VCaP (cell line): ENCODE measurements around the gene FUT6.
A peak's percentile ranks its signal among the peaks of the same experiment; 100 is the strongest.

Source experiments
- H3K27ac ChIP-seq: fragments of 450-650 bp; 2 replicates; pipeline ENCODE4 v1.5.1; 2017
- TF ChIP-seq, protein P1 (sequence below): fragments of 450-650 bp; conservative IDR thresholded peaks from 2 replicates; pipeline ENCODE4 v1.5.1; 2017; ENCODE audit warnings: mild to moderate bottlenecking, moderate library complexity

Gene FUT6

DNA sequence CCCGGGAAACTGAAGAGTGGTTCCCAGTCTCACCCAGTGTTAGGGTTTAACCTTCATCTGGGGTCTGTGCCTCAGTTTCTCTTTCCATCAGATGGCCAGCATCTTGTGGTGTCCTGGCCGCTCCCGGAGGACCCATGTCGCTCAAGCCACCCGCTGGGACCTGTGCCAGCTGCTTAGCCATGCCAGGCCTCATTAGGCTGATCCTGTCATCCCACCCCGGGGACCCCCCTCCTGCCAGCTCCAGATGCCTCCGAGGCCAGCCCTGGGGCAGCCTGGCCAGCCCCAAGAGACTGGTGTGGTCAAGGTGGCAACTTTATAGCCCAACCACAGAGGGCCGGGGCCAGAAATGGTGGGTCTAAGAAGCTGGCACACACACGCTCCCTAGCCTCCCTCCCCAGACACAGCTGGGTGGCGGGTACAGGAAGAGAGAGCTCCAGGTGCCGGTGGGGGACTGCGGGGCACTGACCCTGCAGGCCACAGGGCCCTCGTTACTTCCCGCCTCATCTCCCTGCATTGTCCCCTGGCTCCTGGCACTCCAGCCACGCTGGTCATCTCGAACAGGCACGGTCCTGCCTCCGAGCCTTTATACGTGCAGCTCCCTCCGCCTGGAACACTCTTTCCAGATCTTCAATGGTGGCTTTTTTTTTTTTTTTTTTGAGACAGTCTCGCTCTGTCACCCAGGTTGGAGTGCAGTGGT is 31.2 kb downstream of the FUT6 start:
- H3K27ac ChIP-seq, result no peak overlapping the region
- TF ChIP-seq, protein P1, sequence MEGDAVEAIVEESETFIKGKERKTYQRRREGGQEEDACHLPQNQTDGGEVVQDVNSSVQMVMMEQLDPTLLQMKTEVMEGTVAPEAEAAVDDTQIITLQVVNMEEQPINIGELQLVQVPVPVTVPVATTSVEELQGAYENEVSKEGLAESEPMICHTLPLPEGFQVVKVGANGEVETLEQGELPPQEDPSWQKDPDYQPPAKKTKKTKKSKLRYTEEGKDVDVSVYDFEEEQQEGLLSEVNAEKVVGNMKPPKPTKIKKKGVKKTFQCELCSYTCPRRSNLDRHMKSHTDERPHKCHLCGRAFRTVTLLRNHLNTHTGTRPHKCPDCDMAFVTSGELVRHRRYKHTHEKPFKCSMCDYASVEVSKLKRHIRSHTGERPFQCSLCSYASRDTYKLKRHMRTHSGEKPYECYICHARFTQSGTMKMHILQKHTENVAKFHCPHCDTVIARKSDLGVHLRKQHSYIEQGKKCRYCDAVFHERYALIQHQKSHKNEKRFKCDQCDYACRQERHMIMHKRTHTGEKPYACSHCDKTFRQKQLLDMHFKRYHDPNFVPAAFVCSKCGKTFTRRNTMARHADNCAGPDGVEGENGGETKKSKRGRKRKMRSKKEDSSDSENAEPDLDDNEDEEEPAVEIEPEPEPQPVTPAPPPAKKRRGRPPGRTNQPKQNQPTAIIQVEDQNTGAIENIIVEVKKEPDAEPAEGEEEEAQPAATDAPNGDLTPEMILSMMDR, result no peak

DNA sequence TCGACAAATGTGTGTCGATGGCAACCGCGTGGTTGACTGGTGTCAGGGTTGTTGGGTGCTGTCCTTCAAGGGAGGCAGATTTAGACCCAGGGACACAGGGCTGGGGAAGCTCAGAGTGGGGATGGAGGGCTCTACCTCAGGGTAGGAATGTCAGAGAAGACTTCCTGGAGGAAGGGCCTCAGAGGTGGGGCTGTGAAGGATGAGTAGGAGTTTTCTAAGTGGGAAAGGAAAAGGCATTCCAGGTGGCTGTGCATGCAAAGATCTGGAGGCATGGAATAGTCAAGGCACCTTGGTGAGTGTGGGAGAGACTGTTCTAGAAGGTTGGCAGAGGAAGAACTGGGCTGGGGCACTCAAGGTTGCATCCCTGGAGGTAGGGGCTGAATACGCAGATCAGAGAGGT is 32.6 kb downstream of the FUT6 start:
- TF ChIP-seq, protein P1, result no peak
- H3K27ac ChIP-seq, result no peak overlapping the region

DNA sequence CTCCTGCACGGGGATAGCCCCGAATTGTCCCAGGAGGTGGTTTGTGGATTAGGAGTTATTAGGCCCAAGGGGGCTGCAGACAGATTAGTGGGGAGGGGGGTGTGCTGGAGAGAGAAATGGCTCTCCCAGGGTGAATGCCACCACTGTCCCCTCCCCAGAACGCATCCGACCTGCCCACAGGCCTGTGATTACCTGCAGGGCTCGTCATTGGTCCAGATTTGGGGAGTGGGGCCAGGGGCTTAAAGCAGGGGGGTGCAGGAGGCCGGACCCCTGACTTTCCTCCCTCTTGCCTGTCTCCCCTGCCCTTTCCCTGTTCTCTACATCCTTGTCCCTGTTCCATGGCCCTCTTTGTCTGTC is 33.4 kb downstream of the FUT6 start:
- no peak overlapping the region for H3K27ac ChIP-seq
- TF ChIP-seq, protein P1, result peak; percentile 43

DNA sequence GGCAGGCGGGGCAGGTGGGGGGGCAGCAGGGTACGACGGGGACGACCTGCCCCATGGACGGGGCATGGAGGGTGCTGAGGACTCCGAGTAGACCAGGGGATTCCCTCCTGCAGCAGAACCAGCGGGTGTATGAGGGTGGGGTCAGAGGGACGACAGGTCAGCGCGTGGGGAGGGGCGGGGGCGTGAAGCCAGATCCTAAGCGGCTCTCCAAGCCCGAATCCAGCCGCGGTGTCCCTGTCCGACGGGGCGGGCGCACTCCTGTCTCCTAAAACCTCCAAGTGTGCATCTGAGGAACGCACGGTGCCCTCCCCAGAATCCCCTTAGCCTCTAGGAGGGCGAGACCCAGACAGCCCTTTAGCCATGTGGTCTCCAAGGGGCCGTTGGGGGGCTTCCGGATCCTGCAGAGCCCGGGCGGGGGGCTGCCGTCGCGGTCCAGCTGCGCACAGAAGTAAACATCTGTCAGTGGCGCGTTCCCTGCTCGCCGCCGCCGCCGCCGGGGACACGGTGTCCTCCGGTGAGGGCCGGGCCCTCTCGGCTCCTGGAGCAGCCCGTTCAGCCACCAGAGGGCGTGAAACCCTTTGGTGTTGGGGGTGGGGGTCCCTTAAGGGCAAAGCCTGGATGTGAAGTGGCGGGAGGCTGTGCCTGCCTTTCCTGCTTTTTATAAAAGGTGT is 33.9 kb downstream of the FUT6 start:
- TF ChIP-seq, protein P1, result peak; percentile 83
- H3K27ac ChIP-seq, result peak overlapping the region; percentile 5; the same call in 1 of the 2 replicates

DNA sequence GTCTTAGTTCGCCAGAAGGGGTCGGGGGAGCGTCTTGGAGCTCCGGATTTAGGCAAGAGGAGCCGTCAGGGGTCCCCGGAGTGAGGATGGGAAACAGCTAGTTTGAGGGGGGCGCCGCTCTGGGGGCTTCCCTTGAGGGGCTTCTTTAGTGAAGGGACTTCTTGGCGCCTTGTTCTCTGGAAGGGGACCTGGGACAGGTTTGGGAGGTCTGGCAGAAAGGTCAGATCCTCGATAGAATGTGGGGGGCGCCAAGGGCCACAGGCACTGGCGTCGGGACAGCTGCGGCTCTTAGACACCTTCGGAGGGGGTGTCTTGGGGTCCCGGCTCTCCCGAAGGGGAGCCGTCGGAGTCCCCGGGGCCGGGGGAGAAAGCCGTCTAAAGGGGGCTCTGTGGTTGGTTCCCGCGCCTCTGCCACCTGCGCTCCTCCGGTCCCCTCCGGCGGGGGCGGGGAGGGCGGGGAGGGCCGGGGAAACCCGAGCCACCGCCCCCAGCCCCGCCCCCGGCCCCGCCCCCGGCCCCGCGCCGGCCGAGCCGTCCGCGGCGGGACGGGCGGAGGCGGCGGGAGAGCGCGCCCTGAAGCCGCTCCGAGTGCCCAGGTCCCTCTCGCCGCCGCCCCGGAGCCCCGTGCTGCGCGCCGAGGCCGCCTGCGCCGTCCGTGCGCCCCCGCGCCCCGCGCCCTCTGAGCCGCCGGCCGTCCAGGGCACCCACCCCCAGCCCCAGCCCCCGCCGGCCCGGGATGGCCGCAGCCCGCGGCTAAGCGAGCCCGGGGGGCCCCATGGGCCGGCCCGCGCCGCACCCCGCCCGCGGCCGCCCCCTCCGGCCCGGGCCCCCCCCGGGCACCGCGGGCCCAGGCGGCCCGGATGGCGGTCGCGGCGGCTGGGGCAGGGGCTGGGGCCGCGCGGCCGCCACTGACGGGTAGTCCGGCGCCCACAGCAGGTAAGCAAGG is 34.7 kb downstream of the FUT6 start, which contains the start of gene NRTN:
TSS of gene NRTN (plus strand) at position 552 of the 946 bp plus-strand sequence. CDS start 19,099 bp downstream, outside the sequence.
- TF ChIP-seq, protein P1, result no peak
- peak within 1 kb of the TSS; percentile 5; the same call in 1 of the 2 replicates for H3K27ac ChIP-seq

DNA sequence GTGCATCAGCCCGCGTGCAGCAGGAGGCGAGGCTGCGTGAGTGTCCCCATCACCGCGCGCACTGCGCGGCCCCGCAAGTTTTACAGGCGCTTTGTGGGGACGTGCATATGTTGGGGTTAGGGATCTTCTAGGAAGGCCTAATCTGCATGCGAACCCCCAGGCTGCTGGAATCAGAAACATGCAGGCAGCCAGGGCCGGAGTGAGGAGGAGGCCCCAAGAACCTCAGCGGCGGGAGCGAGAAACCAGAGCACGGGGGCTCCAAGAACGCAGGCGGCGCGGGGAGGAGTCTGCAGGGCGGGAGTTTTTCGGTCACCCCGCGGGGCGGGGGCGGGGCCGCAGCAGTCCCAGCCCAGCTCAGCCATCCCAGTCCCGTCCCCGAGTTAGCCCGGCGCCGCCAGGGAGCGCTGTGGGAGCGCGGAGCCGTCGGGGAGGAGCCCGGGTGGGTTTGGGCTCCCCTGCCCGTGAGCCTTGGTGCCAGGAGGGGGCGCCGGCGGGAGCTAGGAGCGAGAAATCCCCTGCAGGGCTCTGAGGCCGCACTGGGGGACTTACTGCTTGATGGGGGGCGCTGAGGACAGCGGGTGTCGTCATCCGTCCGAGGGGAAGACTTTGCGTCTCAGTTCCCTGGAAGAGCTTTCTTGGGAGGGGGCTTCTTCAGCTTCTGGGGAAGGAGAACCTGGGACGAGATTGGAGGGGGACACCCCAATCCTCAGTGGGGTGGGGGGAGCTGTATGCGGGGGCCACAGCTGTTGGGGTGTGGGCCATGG is 35.6 kb downstream of the FUT6 start:
- TF ChIP-seq, protein P1, result peak; percentile 92
- H3K27ac ChIP-seq, result no peak overlapping the region; the same call in 1 of the 2 replicates
